GM12892 (cell line): ENCODE results near the gene CSF1R.
A peak's percentile ranks its signal among the peaks of the same experiment; 100 is the strongest.
"Not testable (repeated sequence)": the region's sequence is repeated elsewhere in the genome, so short reads cannot be mapped to it uniquely, and the experiment has no call there.

Experiments used
- DNase-seq: peaks from one replicate; pipeline ENCODE4 v3.0.0; 2011; ENCODE audit not compliant: insufficient read length
- FAIRE-seq: peaks from 2 replicates; lab custom pipeline; 2011; peaks lifted over from hg19 to GRCh38; lab: Jason Lieb, UNC
- POLR2A ChIP-seq: IDR thresholded peaks from 2 replicates; pipeline ENCODE4 v1.6.1; 2011; ENCODE audit warnings: low read depth, low read length, control low read depth
- POLR2AphosphoS5 ChIP-seq: IDR thresholded peaks from 2 replicates; pipeline ENCODE4 v1.6.1; 2011; ENCODE audit warnings: low read depth, low read length, control low read depth
- TAF1 ChIP-seq: IDR thresholded peaks from 2 replicates; pipeline ENCODE4 v1.6.1; 2011; ENCODE audit warnings: low read depth, mild to moderate bottlenecking, control low read depth, low read length, borderline replicate concordance

Gene CSF1R

GRCh38 chr5:150085191-150085912 lies 1.0 kb downstream of the CSF1R start:
- FAIRE-seq: no peak
- TF ChIP-seq POLR2AphosphoS5: no peak
- no peak for TF ChIP-seq POLR2A
- TF ChIP-seq TAF1: no peak
- DNase-seq: no peak

- DNase-seq, FAIRE-seq: not testable (repeated sequence)
Measured at GRCh38 chr5:150084754-150085153, 1.6 kb downstream of the CSF1R start.

DNA sequence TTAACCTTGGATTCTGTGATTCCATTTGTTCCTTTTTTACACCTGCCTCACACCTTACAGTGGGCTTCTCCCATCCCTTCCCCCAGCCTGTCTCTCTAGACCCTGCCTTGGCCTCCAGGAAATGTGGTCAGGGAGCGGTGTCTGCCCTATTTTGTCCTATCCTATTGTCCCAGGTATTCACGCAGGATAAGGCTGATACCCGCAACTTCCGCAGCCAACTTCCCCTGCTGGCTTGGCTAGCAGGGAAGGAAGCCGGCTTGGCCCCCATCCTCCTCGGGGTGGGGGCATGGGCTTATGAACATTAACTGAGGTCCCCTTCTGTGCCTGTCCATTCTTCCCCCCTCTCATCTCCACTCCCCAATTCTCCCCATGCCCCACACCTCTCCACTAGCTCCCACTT lies 3.5 kb downstream of the CSF1R start:
- no peak for DNase-seq
- no peak for TF ChIP-seq POLR2AphosphoS5
- TF ChIP-seq POLR2A: no peak
- TF ChIP-seq TAF1: no peak
- peak; percentile 17 for FAIRE-seq

DNA sequence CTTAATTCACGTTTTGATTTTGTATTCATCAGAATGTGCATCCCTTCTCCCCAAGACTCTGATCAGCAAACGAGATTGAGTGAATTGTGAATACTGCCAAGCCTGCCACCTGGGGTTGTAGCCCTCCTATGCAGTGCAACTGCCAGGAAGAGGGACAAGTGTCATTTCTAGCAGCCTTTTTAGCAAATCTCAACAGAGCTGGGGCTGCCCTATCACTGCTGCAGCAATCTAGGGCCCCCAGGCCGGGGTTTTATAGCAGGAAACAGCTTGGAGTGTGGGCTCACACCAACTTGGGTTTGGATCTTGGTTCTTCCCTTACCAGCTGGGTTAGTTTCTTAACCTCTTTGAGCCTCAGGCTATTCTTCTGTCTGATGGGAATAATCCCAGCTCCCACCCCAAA lies 4.0 kb downstream of the CSF1R start:
- TF ChIP-seq POLR2A (no peak), POLR2AphosphoS5 (no peak), TAF1 (no peak)
- DNase-seq (no peak), FAIRE-seq (peak; percentile 27)

- FAIRE-seq (peak; percentile 92), DNase-seq (peak; percentile 56)
- TF ChIP-seq POLR2A (peak; percentile 58; the same call in 1 of the 2 replicates), TAF1 (no peak), POLR2AphosphoS5 (0 out of 2 replicates have a peak, but pooled peaks have one; percentile 34)
Measured at GRCh38 chr5:150081541-150082283, 4.6 kb downstream of the CSF1R start.

DNA sequence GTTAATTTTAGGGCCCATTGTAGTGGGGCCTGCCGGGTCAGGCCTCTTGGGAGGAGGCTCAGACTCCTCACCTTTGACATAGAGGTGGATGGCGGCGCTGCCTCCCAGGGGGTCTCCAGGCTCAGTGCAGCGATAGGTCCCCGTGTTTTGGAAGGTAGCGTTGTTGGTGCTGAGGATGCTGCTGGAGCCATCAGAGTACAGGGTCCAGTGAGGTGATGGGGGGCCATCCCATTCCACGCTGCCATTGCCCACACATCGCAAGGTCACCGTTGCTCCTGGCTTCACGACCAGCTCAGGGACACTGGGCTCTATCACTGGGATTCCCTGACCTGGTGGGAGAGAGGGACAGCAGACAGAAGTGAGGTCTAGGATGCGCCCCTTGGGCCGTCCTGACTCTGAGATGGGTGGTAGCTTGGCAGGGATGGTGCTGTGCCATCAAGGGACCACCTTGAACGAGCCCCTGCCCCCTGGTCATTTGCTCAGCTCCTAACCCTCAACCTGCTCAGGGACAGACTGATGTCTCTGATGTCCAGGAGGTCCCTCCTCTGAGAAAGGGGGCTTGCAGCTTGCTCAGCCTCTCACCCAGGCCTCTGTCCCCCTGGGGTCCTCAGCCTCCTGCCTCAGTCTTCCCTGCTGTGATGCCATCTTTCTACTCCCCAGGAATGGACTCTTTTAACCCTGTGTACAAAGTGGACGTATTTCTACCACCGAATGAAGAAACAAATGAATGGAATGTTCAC lies 5.5 kb downstream of the CSF1R start:
- FAIRE-seq (no peak), DNase-seq (no peak)
- TF ChIP-seq TAF1 (no peak), POLR2AphosphoS5 (no peak), POLR2A (no peak)

GRCh38 chr5:150079909-150080461 lies 6.4 kb downstream of the CSF1R start:
- FAIRE-seq: no peak
- TF ChIP-seq POLR2AphosphoS5: no peak
- TF ChIP-seq POLR2A: no peak
- TF ChIP-seq TAF1: no peak
- DNase-seq: no peak

GRCh38 chr5:150078802-150079689 lies 7.3 kb downstream of the CSF1R start:
- TF ChIP-seq TAF1: no peak
- no peak for TF ChIP-seq POLR2AphosphoS5
- no peak for TF ChIP-seq POLR2A
- DNase-seq (no peak), FAIRE-seq (no peak)

- no peak for DNase-seq
- TF ChIP-seq TAF1 (no peak), POLR2AphosphoS5 (no peak), POLR2A (no peak)
- no peak for FAIRE-seq
Measured at GRCh38 chr5:150077996-150078801, 8.2 kb downstream of the CSF1R start.

DNA sequence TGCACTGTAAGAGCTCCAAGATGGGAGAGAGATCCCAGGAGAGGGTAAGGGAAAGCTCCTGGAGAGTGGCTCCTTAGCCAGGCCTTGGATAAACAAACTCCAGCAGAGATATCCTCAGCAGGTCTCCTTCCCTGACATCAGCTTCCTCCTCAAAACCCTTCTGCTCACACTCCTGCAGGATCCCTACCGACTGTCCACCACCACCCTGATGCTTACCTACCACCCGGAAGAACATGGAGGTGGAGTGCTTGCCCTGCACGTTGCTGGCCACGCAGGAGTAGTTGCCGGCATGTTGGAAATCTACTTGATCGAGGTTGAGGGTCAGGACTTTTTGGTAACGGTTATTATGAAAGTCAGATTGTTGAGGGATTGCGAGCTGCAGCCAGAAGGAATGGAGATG lies 9.3 kb downstream of the CSF1R start:
- no peak for FAIRE-seq
- TF ChIP-seq POLR2AphosphoS5: no peak
- TF ChIP-seq POLR2A: no peak
- TF ChIP-seq TAF1: no peak

More for the DNA sequence above, 9.3 kb downstream of the CSF1R start:
- no peak for DNase-seq
